Breast epithelium (tissue), 3 donors: ENCODE measurements around the gene VAMP8.

Source experiments
- CTCF ChIP-seq, 3 donors: fragments of 450-650 bp; IDR thresholded peaks; one replicate each; pipeline ENCODE4 v1.5.1; 2016 to 2017; ENCODE audit warnings: antibody characterized with exemption in 3 of 3, mild to moderate bottlenecking in 3 of 3, moderate library complexity in 3 of 3
- POLR2A ChIP-seq: fragments of 450-650 bp; IDR thresholded peaks from one replicate; pipeline ENCODE4 v1.6.1; 2016; ENCODE audit warnings: antibody characterized with exemption, mild to moderate bottlenecking, moderate library complexity
- POLR2AphosphoS5 ChIP-seq, 3 donors: sonication (generic); formaldehyde crosslinking; IDR thresholded peaks; one replicate each; pipeline ENCODE4 v1.6.1; 2017; ENCODE audit warnings: antibody characterized with exemption in 3 of 3

- TF ChIP-seq CTCF (IDR thresholded peaks at IDR 0.05) (no peak), POLR2AphosphoS5 (IDR thresholded peaks at IDR 0.05) (no peak), POLR2A (no peak)
These were observed 19.2 kb downstream of the VAMP8 start for GRCh38 chr2:85596486-85597143.
